D341Med (cell line): ENCODE measurements around the gene PLB1.
"Not testable (repeated sequence)": the region's sequence is repeated elsewhere in the genome, so short reads cannot be mapped to it uniquely, and the experiment has no call there.

Experiments used
- DNase-seq: peaks from one replicate; pipeline ENCODE4 v3.0.0; 2012; ENCODE audit warnings: low spot score

PLB1 gene

GRCh38 chr2:28647682-28648081 is 151.8 kb downstream of the PLB1 start:
- DNase-seq: no peak

- no peak for DNase-seq
Observed at GRCh38 chr2:28648147-28648546, 152.3 kb downstream of the PLB1 start.

GRCh38 chr2:28648671-28649395 is 153.0 kb downstream of the PLB1 start:
- no peak for DNase-seq

GRCh38 chr2:28649481-28650265 is 153.8 kb downstream of the PLB1 start:
- DNase-seq: no peak

- DNase-seq: no peak
Observed at GRCh38 chr2:28650266-28650584, 154.4 kb downstream of the PLB1 start.

- DNase-seq: no peak
Observed at GRCh38 chr2:28652217-28652616, 156.4 kb downstream of the PLB1 start.

GRCh38 chr2:28653892-28654662 is 158.2 kb downstream of the PLB1 start:
- DNase-seq: no peak

- no peak for DNase-seq
Observed at GRCh38 chr2:28654663-28655320, 158.9 kb downstream of the PLB1 start.

- no peak for DNase-seq
Observed at GRCh38 chr2:28656937-28657615, 161.2 kb downstream of the PLB1 start.

- no peak for DNase-seq
Observed at GRCh38 chr2:28658369-28658768, 162.5 kb downstream of the PLB1 start.

GRCh38 chr2:28659127-28659526 is 163.3 kb downstream of the PLB1 start:
- DNase-seq: no peak

GRCh38 chr2:28661589-28662001 is 165.7 kb downstream of the PLB1 start:
- DNase-seq: no peak

- DNase-seq: no peak
Observed at GRCh38 chr2:28662044-28662443, 166.2 kb downstream of the PLB1 start.

- DNase-seq: no peak
Observed at GRCh38 chr2:28662468-28663181, 166.8 kb downstream of the PLB1 start.

GRCh38 chr2:28663359-28663758 is 167.5 kb downstream of the PLB1 start:
- no peak for DNase-seq

GRCh38 chr2:28664120-28664842 is 168.4 kb downstream of the PLB1 start:
- DNase-seq: no peak

GRCh38 chr2:28665041-28665704 is 169.3 kb downstream of the PLB1 start:
- peak; percentile 49 for DNase-seq

- DNase-seq: not testable (repeated sequence)
Observed at GRCh38 chr2:28665811-28666377, 170.0 kb downstream of the PLB1 start.

GRCh38 chr2:28666496-28667184 is 170.8 kb downstream of the PLB1 start:
- no peak for DNase-seq
